A673 (cell line): ENCODE results near the gene PCBP3. TPM values are rescaled to one million over a fixed set of nuclear protein-coding genes. Genes with fewer than 3 reads are reported as not detected.

Experiments
- BruUV-seq: library from RNA; stranded (reverse); fragments of 400-500 nt; replicated peaks from 2 replicates; lab custom pipeline; 2021; lab: Mats Ljungman, UMichigan
- CTCF ChIA-PET: fragments of 300-600 bp; sonication (Branson Sonifier 250); formaldehyde crosslinking; loops from one replicate; lab custom pipeline; 2022; ENCODE audit warnings: antibody characterized with exemption; lab: Charles Lee
- POLR2A ChIA-PET: fragments of 300-600 bp; sonication (Branson Sonifier 250); formaldehyde crosslinking; loops from one replicate; lab custom pipeline; 2022; ENCODE audit warnings: antibody characterized with exemption; ENCODE audit not compliant: low non-redundant PET; lab: Charles Lee
- DNase-seq: peaks from one replicate; pipeline ENCODE4 v3.0.0-alpha.2; 2015; ENCODE audit warnings: low spot score
- H3K27ac ChIP-seq: fragments of 200-600 bp; sonication (generic); 2 replicates; pipeline ENCODE4 v1.5.1; 2016; ENCODE audit warnings: mixed run types, low read depth, mild to moderate bottlenecking, mixed read lengths, antibody characterized with exemption, low read length; ENCODE audit not compliant: poor library complexity, severe bottlenecking
- H3K27me3 ChIP-seq: fragments of 200-600 bp; sonication (generic); replicated peaks from 2 replicates; pipeline ENCODE4 v1.6.1; 2017; ENCODE audit warnings: mixed run types, low read depth, mild to moderate bottlenecking, mixed read lengths, antibody characterized with exemption, low read length; ENCODE audit not compliant: insufficient read depth, poor library complexity
- H3K36me3 ChIP-seq: fragments of 200-600 bp; sonication (generic); 2 replicates; pipeline ENCODE4 v1.6.1; 2016; ENCODE audit warnings: mixed run types, mild to moderate bottlenecking, mixed read lengths, antibody characterized with exemption, low read length; ENCODE audit not compliant: insufficient read depth, poor library complexity, severe bottlenecking
- H3K4me1 ChIP-seq: fragments of 200-600 bp; sonication (generic); 2 replicates; pipeline ENCODE4 v1.6.1; 2017; ENCODE audit warnings: mixed run types, mild to moderate bottlenecking, mixed read lengths, antibody characterized with exemption, low read length; ENCODE audit not compliant: insufficient read depth, poor library complexity, severe bottlenecking
- H3K4me3 ChIP-seq: fragments of 200-600 bp; sonication (generic); 2 replicates; pipeline ENCODE4 v1.5.1; 2016; ENCODE audit warnings: low read depth, mixed run types, mild to moderate bottlenecking, mixed read lengths, low read length; ENCODE audit not compliant: poor library complexity, severe bottlenecking
- H3K9me3 ChIP-seq: fragments of 200-600 bp; sonication (generic); 2 replicates; pipeline ENCODE4 v1.6.1; 2016; ENCODE audit warnings: mixed run types, low read depth, mild to moderate bottlenecking, mixed read lengths, antibody characterized with exemption, low read length; ENCODE audit not compliant: poor library complexity, severe bottlenecking
- EZH2 ChIP-seq: fragments of 200-600 bp; sonication (generic); IDR thresholded peaks from 2 replicates; pipeline ENCODE4 v1.6.1; 2017; ENCODE audit warnings: borderline replicate concordance, low read depth, mild to moderate bottlenecking, mixed read lengths, antibody characterized with exemption, low read length; ENCODE audit not compliant: poor library complexity, severe bottlenecking
- intact Hi-C: fragments of 100-400 bp; cut with micrococcal nuclease; formaldehyde crosslinking; loops from one replicate; pipeline ENCODE4 v1.10.0; 2022; ENCODE audit not compliant: unreplicated experiment
- total RNA-seq: library from RNA; stranded (reverse); gene quantifications from 2 replicates; pipeline ENCODE4 v1.2.3, GENCODE V29; 2021
- TF ChIP-seq, protein P1 (sequence below): fragments of 300-800, 200-600 bp; sonication (generic); conservative IDR thresholded peaks from 2 replicates; pipeline ENCODE4 v1.5.1; 2017; ENCODE audit warnings: low read depth, mild to moderate bottlenecking, antibody characterized with exemption, low read length, moderate library complexity, mixed read lengths

PCBP3 gene
- total RNA-seq, 1 experiment from 2014 or later, result 25.6 TPM

DNA sequence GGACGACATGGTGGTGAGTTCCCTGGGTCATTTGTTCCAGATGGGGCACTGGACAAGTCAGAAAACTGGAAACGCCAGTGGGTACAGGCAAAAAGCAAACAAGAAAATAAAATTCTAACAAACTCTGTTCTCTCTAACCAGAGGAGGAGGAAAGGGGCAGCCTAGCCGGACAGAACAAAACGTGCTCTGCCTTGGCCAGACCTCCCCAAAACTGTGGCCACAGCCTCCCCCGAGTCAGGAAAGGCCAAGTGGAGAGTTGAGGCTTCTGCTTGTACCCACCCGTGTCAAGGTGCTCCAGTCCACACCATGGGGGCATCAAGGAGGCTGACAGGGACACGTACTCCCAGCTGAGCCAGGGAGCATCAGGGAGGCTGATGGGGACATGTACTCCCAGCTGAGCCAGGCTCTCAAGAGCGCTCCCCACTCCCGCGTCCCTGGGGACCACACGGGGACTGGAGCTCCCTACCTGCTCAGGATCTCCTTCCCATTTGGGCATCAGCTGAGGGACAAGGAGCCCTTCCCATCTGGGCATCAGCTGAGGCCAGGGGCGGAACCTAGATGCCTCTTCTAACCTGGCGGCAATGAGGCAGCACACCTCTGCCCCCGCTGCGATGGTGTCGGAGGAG is 183.3 kb downstream of the PCBP3 start:
- Histone ChIP-seq H3K36me3 (no peaks in the 10 kb centered on the region), H3K27me3 (no peaks in the 10 kb centered on the region), H3K4me1 (no peaks in the 10 kb centered on the region), H3K4me3 (no peak overlapping the region), H3K27ac (no peak overlapping the region), H3K9me3 (no peaks in the 10 kb centered on the region)
- intact Hi-C loops, result loop anchor here (10.0 kb wide), 1 partner anchor 682 kb away; no protein-coding TSS in a partner anchor
- ChIA-PET POLR2A (no interaction called here), CTCF (no interaction called here)
- no TSS peak for BruUV-seq
- no peak for DNase-seq
- TF ChIP-seq, protein P1, sequence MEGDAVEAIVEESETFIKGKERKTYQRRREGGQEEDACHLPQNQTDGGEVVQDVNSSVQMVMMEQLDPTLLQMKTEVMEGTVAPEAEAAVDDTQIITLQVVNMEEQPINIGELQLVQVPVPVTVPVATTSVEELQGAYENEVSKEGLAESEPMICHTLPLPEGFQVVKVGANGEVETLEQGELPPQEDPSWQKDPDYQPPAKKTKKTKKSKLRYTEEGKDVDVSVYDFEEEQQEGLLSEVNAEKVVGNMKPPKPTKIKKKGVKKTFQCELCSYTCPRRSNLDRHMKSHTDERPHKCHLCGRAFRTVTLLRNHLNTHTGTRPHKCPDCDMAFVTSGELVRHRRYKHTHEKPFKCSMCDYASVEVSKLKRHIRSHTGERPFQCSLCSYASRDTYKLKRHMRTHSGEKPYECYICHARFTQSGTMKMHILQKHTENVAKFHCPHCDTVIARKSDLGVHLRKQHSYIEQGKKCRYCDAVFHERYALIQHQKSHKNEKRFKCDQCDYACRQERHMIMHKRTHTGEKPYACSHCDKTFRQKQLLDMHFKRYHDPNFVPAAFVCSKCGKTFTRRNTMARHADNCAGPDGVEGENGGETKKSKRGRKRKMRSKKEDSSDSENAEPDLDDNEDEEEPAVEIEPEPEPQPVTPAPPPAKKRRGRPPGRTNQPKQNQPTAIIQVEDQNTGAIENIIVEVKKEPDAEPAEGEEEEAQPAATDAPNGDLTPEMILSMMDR, result no peak
- no peak for TF ChIP-seq EZH2

DNA sequence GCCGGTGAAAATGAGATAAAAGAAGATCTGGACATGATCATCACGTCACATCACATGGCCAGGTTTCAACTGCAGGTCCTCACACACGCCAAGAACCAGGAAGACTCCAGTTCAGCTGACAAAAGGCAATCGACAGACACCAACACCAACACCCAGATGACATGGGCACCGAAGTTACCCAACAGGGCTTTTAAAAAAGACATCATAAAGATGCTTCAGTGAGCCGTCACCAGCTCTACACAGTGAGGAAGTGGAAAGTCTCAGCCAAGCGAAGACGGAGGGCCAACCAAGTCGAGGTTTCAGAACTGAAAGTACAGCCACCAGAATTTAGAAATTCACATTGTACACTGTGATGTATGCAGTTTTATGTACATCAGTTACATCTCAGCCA is 183.8 kb downstream of the PCBP3 start:
- Histone ChIP-seq H3K4me3 (no peak overlapping the region), H3K4me1 (no peaks in the 10 kb centered on the region), H3K9me3 (no peaks in the 10 kb centered on the region), H3K27me3 (no peaks in the 10 kb centered on the region), H3K27ac (no peak overlapping the region), H3K36me3 (no peaks in the 10 kb centered on the region)
- no TSS peak for BruUV-seq
- ChIA-PET POLR2A (no interaction called here), CTCF (no interaction called here)
- no peak for DNase-seq
- TF ChIP-seq, protein P1, result no peak
- TF ChIP-seq EZH2, result no peak
- intact Hi-C loops, result loop anchor here (10.0 kb wide), 1 partner anchor 682 kb away; no protein-coding TSS in a partner anchor

DNA sequence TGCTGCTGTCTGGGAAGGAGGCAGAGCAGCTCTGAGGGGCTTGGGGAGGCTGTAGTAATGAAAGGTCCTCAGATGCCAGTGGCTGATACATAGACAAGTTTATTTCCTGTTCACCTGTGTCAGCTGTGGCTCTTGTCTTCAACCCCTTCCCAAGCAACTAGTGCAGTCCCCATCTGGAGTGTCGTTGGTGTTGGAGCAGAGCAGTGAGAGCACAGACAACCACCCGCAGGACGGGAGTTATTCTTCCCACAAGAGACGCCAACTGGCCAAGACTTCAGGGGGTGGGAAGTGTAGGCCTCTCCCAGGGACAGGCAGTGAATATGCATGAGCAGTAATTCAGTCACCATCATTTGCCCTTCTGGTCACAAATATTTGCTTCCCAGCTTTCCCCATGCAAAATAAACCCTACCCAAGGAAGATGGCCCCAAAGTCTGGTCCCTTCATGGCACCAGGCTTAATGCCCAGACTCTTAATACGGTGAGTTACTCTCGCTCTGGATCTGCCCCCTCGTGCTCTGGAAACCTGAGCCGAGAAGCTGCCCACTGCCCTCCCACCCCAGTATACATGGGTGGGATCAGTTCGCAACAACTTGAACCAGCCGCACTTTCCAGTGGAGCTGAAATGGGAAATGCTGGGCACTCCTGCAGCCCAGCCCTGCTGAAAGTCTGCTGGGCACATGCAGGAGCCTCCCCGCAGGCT is 184.5 kb downstream of the PCBP3 start:
- ChIA-PET POLR2A (no interaction called here), CTCF (no interaction called here)
- Histone ChIP-seq H3K4me3 (no peak overlapping the region), H3K36me3 (no peaks in the 10 kb centered on the region), H3K4me1 (no peaks in the 10 kb centered on the region), H3K9me3 (no peaks in the 10 kb centered on the region), H3K27me3 (no peaks in the 10 kb centered on the region), H3K27ac (no peak overlapping the region)
- intact Hi-C loops, result loop anchor here (10.0 kb wide), 1 partner anchor 683 kb away; no protein-coding TSS in a partner anchor
- no peak for DNase-seq
- no TSS peak for BruUV-seq
- TF ChIP-seq, protein P1, result no peak
- no peak for TF ChIP-seq EZH2
